NCI-H187 treated with DMSO at 0.1 percent for 48 hours (cell line): ENCODE measurements around the gene CNGA1.
"Not testable (repeated sequence)": the region's sequence is repeated elsewhere in the genome, so short reads cannot be mapped to it uniquely, and the experiment has no call there.

Experiments used
- DNase-seq: peaks from one replicate; lab custom pipeline; 2025; lab: John Stamatoyannopoulos, UW

CNGA1 gene

GRCh38 chr4:48030470-48030869, 14.0 kb upstream of the CNGA1 start:
- DNase-seq = no peak

DNA sequence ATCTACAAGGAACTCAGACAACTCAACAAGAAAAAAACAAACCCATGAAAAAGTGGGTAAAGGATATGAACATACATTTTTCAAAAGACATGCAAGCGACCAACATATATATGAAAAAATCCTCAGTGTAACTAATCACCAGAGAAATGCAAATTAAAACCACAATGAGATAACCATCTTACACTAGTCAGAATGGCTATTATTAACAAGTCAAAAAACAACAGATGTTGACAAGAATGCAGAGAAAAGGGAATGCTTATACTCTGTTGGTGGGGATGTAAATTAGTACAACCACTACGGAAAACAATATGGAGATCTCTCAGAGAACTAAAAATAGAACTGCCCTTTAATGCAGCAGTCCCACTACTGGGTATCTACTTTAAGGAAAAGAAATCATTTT, 12.2 kb upstream of the CNGA1 start:
- no peak for DNase-seq

DNA sequence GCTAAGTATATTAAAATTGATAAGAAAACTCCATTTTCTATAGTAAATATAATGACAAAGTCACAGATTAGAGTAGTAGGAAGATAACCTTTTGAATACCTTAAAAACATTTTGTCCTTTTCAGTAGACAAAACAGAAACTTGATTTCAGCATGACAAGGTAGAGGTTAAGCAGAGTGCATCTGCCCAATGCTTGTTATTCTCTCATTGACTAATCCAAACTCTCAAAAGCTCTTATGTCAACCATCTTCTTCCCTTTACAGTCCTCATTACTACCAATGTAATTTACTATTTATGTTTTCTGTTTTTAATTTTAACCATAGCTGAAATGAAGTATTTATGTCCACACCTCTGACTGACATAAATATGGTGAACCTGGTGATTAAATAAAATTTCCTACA, 11.2 kb upstream of the CNGA1 start:
- DNase-seq = no peak

DNA sequence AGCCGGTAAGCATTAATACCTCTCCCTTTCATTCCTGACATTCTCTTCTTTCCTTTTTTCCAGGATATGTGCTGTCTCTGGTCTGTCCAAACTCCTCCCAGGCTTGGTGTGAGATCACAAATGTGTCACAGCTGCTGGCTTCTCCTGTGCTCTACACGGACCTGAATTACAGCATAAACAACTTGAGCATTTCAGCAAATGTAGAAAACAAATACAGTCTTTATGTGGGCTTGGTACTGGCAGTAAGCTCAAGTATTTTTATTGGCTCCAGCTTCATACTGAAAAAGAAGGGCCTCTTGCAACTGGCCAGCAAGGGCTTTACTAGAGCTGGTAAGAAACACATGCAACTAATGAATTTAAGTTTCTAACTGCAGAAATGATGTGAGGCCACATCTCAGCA, 8.5 kb upstream of the CNGA1 start:
- no peak for DNase-seq

GRCh38 chr4:48024522-48024921, 8.0 kb upstream of the CNGA1 start:
- DNase-seq = no peak

DNA sequence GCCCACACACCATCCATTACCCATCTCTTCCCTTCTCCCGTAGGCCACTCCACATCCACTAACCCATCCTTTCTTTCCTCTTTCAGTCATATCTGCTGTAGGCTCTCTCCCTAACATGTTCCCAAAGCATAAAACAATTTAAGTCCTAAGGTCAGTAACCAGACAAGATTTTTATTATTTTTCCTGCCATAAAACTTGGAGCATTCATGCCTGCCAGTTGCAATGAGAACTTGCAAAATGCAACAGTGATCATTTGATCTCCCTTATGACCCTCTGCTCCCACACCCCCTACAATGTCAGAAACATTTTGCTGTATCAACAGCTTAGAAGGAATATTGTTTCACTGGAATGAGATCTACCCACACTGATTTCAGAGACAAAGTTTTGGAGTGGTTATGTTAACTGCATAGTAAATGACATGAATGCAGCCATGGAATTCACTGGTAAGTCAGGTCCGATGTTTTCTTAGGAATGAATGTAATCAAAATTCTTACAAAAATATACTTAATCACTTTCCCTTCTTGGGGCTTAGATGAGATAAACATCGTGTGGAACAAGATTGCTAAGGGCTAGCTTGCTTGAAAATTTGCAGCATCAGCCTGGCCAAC, 5.8 kb upstream of the CNGA1 start:
- DNase-seq = no peak

- no peak for DNase-seq
These were observed 4.6 kb upstream of the CNGA1 start for GRCh38 chr4:48021100-48021499.

DNA sequence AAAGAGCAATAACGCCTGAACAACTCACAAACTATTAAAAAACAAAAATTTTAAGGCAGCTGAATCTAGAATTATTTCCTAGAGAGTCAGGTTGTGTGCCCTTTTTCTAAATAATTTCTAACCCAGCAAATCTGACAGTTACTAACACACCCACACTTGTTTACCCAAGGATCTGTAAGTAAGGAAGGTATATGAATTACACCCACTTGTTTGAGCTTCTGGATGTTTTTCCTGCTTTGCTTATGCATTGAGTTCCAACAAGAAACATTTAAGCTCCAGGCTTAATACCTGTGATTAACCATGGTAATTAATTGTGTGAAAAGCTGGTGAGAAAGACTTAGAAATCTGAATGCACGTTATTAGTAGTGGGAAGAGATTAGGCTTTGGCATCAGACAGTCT, 1.6 kb upstream of the CNGA1 start:
- DNase-seq = no peak

GRCh38 chr4:48017108-48017571, 659 bp upstream of the CNGA1 start:
- no peak for DNase-seq

- DNase-seq = no peak
These were observed 803 bp downstream of the CNGA1 start for GRCh38 chr4:48015678-48016077.

DNA sequence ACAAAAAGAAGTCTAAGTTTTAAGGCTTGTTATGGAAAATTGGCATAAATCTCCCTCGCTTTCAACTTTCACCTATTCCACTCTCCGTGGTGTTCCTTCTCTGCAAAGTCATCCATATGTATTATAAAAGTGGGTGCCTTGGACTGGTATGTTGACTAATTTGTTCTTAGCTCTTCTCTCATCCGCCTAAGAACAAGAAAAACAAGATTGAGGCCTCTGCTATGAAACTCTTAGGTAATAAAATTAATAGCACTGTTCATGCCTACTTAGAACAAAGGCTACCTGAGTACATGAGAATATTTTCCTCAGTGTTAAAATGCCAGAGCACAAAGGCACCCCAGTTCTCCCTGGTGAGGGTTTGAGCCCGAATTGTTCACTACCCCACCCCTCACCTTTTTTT, 1.3 kb downstream of the CNGA1 start:
- no peak for DNase-seq

DNA sequence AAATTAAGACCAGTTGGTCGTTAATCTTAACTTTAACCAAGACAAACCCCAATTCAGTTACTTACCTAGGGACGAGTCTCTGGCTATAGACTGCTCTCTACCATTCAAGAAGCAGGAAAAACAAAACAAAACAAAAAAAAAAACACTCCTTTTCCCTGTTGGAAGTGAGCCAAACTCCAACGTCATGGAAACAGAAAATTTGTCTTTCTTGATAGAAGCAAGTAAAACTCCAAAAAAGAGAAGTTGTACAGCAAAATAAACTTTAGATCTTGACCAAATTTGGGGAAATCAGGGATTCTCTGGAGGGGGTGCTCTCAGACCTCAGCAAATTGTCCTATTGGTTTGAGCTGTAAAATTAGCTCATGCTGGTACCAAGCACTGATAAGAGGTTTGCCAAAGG, 3.7 kb downstream of the CNGA1 start:
- DNase-seq = no peak

GRCh38 chr4:48011722-48012121, 4.8 kb downstream of the CNGA1 start:
- DNase-seq = no peak

DNA sequence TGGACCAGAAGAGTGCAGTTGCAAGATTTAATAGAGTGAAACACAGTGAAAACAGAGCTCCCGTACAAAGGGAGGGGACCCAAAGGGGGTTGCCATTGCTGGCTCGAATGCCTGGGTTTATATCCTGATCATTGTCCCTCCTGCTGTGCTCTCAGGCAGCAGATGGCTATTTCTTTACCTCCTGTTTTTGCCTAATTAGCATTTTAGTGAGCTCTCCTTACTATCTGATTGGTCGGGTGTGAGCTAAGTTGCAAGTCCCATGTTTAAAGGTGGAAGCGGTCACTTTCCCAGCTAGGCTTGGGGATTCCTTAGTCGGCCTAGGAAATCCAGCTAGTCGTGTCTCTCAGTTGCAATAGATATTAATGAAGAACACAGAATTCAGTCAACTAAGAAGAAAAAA, 5.6 kb downstream of the CNGA1 start:
- DNase-seq = not testable (repeated sequence)

DNA sequence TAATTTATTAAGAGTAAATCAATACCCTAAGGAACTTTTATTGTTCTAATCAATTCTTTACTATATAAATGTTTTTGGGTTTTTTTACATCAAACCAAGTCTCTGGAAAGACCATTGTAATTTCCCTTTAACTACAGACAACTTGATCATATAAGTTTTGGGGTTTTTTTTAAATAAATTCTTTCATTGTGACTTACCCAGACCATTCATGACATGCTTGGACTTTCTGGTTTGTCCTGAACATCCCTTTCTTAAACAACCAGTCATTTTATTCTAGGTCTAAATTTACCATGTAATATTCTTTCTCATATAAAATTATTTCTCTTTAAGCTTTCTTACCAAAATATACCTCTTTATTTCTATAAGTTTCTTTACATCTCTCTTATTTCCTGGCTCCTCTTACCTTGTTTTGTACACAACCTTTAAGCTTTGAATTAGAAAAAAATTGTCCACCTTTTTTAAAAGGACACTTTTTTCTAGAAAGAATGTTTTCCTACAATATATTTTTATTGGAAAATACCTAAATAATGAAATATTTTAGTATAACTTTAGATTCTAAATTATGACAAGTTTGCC, 8.4 kb downstream of the CNGA1 start:
- no peak for DNase-seq

DNA sequence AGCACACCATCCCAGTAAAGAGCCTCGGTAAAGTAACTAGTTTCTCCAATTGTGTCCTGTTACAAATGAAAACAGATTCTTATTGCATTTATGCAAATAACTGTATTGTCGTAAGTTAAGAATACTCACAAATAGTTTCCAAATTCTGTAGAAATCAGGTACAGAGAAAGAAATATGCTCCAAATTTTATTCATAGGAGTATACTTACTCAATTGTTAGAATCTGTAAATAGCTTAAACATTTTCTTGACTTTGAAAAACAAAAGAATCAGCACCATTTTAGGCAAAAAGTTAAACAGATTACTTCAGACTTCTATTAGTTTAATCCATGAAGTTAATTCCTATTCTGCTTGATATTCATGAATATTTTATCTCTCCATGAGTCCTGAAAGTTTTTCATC, 10.7 kb downstream of the CNGA1 start:
- DNase-seq = no peak

- DNase-seq = not testable (repeated sequence)
These were observed 12.9 kb downstream of the CNGA1 start for GRCh38 chr4:48003568-48003967.

- DNase-seq = no peak
These were observed 14.2 kb downstream of the CNGA1 start for GRCh38 chr4:48002267-48002666.

- DNase-seq = no peak
These were observed 20.5 kb downstream of the CNGA1 start for GRCh38 chr4:47996021-47996420.

DNA sequence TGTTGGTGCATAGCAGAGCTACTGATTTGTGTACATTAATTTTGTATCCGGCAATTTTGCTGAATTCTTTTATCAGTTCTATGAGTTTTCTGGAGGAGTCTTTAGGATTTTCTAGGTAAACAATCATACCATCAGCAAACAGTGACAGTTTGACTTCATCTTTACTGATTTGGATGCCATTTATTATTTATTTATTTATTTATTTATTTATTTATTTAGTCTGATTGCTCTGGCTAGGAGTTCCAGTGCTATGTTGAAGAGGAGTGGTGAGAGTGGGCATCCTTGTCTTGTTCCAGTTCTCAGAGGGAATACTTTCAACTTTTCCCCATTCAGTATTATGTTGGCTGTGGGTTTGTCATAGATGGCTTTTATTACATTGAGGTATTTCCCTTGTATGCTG, 24.0 kb downstream of the CNGA1 start:
- not testable (repeated sequence) for DNase-seq

DNA sequence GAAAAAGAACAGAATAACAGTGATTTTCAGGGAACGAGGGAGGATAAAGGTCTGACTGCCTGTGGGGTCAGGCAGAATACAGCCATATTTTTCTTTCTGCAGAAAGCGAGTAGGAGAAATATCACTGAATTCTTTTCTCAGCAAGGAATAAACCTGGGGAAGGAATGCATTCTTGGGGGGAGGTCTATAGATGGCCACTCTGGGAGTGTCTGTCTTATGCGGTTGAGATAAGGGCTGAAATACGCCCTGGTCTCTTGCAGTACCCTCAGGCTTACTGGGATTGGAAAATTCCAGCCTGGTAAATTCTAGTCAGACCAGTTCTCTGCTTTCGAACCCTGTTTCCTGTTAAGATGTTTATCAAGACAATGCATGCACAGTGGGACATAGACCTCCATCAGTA, 26.3 kb downstream of the CNGA1 start:
- no peak for DNase-seq

DNA sequence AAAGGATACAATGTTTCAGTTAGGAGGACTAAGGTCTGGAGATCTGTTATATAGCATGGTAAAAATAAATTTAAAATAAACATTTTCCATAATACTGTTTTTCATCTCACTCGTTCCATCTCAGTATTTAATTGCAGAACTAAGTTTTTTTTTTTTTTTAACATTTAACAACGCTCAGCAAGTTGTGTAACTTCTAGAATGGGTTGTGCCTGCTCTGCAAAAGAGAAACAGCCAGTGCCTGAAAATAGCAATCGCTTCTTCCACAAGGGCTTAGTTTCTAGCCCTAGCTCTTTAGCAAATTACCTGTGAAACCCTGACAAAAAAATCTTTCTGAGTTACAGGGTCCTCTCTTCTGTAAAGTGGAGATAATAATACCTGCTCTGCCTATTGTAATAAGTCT, 41.9 kb downstream of the CNGA1 start:
- DNase-seq = no peak

DNA sequence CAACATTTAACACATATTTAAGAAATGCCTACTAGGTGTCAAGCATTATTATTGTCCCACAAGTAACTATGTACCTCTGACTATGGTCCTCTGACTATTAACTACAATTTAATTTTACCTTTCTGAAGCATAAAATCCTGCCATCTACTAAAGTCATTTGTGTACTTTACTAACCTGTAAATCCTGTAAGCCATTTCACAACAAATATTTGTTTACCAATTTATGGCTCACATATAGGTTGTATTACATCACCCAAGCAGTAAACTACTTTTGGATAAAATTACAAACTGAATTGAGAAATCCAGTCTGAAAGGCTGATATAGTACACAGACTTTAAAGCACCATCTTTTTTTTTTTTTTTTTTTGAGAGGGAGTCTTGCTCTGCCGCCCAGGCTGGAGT, 43.8 kb downstream of the CNGA1 start:
- DNase-seq = no peak

- DNase-seq = no peak
These were observed 44.3 kb downstream of the CNGA1 start for GRCh38 chr4:47972181-47972580.
